ENCODE results near the gene CNIH4.
A peak's percentile ranks its signal among the peaks of the same experiment; 100 is the strongest.

Gene CNIH4

DNA sequence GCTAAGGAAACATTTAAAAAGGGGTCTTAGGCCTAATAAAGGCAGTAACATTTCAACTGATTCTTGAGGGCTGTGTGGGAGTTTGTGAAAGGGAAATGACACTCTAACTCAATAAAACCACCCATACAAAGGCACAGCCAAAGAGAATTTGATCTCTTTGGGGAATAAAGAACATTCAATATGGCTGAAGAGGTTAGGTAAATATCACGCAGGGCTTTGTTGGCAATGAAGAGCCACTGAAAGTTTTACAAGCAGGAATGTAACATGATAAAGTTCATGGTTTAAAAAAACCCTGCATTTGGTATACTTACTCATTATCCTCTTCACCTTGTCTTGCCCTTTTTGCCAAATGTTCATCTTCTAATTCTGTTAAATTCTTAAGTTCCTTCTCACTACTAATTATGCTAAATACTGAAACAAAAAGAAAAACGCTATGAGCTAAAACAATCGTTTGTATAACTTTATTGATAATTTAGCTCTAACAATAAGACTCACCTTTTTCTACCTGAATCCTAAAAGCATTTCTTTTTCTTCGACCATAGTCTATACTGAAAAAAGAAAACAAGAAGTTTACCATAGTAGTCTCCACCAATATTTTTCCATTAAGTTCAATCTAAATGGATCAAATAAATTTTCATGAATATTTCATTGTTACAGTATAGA is 39.2 kb upstream of the CNIH4 start:
- Histone ChIP-seq H3K27ac (replicated peaks) (no peak overlapping the region), H3K4me3 (replicated peaks; ENCODE audit: insufficient read depth, low read length) (no peak overlapping the region), H3K27me3 (ENCODE audit: insufficient read depth, poor library complexity, severe bottlenecking) (no peaks in the 10 kb centered on the region)
- TF ChIP-seq, protein P1, sequence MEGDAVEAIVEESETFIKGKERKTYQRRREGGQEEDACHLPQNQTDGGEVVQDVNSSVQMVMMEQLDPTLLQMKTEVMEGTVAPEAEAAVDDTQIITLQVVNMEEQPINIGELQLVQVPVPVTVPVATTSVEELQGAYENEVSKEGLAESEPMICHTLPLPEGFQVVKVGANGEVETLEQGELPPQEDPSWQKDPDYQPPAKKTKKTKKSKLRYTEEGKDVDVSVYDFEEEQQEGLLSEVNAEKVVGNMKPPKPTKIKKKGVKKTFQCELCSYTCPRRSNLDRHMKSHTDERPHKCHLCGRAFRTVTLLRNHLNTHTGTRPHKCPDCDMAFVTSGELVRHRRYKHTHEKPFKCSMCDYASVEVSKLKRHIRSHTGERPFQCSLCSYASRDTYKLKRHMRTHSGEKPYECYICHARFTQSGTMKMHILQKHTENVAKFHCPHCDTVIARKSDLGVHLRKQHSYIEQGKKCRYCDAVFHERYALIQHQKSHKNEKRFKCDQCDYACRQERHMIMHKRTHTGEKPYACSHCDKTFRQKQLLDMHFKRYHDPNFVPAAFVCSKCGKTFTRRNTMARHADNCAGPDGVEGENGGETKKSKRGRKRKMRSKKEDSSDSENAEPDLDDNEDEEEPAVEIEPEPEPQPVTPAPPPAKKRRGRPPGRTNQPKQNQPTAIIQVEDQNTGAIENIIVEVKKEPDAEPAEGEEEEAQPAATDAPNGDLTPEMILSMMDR (IDR thresholded peaks at IDR 0.05; ENCODE audit: insufficient read depth, low read length), result no peak
- no peak for TF ChIP-seq SPI1 (IDR thresholded peaks at IDR 0.05; ENCODE audit: borderline replicate concordance, low read depth)
- no peak for TF ChIP-seq POLR2AphosphoS5 (IDR thresholded peaks at IDR 0.05; ENCODE audit: low read depth)
- no peak for TF ChIP-seq REST (IDR thresholded peaks at IDR 0.05; ENCODE audit: insufficient replicate concordance, low read depth)
- TF ChIP-seq GABPA (IDR thresholded peaks at IDR 0.05; ENCODE audit: low read depth), result no peak
- DNase-seq (ENCODE audit: low read depth in 1 of 2, low spot score in 1 of 2), result no peak

- TF ChIP-seq SPI1 (IDR thresholded peaks at IDR 0.05; ENCODE audit: borderline replicate concordance, low read depth) (no peak), POLR2AphosphoS5 (IDR thresholded peaks at IDR 0.05; ENCODE audit: low read depth) (no peak)
- no peak overlapping the region for H3K27ac ChIP-seq (replicated peaks)
- no peak overlapping the region for H3K4me3 ChIP-seq (replicated peaks; ENCODE audit: insufficient read depth, low read length)
- H3K27me3 ChIP-seq (ENCODE audit: insufficient read depth, poor library complexity, severe bottlenecking), result no peaks in the 10 kb centered on the region
- DNase-seq (ENCODE audit: low read depth in 1 of 2, low spot score in 1 of 2), result no peak
Observed at GRCh38 chr1:224321706-224322105, 35.0 kb upstream of the CNIH4 start.

GRCh38 chr1:224325959-224326358 is 30.7 kb upstream of the CNIH4 start:
- Histone ChIP-seq H3K4me3 (replicated peaks; ENCODE audit: insufficient read depth, low read length) (no peak overlapping the region), H3K27me3 (ENCODE audit: insufficient read depth, poor library complexity, severe bottlenecking) (no peaks in the 10 kb centered on the region), H3K27ac (replicated peaks) (no peak overlapping the region)
- DNase-seq (ENCODE audit: low read depth in 1 of 2, low spot score in 1 of 2), result no peak
- TF ChIP-seq, protein P1 (IDR thresholded peaks at IDR 0.05; ENCODE audit: insufficient read depth, low read length), result no peak
- TF ChIP-seq GABPA (IDR thresholded peaks at IDR 0.05; ENCODE audit: low read depth), result no peak
- no peak for TF ChIP-seq SPI1 (IDR thresholded peaks at IDR 0.05; ENCODE audit: borderline replicate concordance, low read depth)
- TF ChIP-seq REST (IDR thresholded peaks at IDR 0.05; ENCODE audit: insufficient replicate concordance, low read depth), result no peak
- no peak for TF ChIP-seq POLR2AphosphoS5 (IDR thresholded peaks at IDR 0.05; ENCODE audit: low read depth)

GRCh38 chr1:224328644-224329043 is 28.0 kb upstream of the CNIH4 start:
- Histone ChIP-seq H3K4me3 (replicated peaks; ENCODE audit: insufficient read depth, low read length) (peak overlapping the region; percentile 81), H3K27ac (replicated peaks) (no peak overlapping the region), H3K27me3 (ENCODE audit: insufficient read depth, poor library complexity, severe bottlenecking) (no peaks in the 10 kb centered on the region)
- no peak for DNase-seq (ENCODE audit: low read depth in 1 of 2, low spot score in 1 of 2)
- no peak for TF ChIP-seq GABPA (IDR thresholded peaks at IDR 0.05; ENCODE audit: low read depth)
- no peak for TF ChIP-seq POLR2AphosphoS5 (IDR thresholded peaks at IDR 0.05; ENCODE audit: low read depth)
- TF ChIP-seq SPI1 (IDR thresholded peaks at IDR 0.05; ENCODE audit: borderline replicate concordance, low read depth), result no peak
- TF ChIP-seq REST (IDR thresholded peaks at IDR 0.05; ENCODE audit: insufficient replicate concordance, low read depth), result no peak
- TF ChIP-seq, protein P1 (IDR thresholded peaks at IDR 0.05; ENCODE audit: insufficient read depth, low read length), result no peak

Data from HL-60 (cell line).